GM19240 (cell line): ENCODE data around the gene NPHP3.
"Not testable (repeated sequence)": the region's sequence is repeated elsewhere in the genome, so short reads cannot be mapped to it uniquely, and the experiment has no call there.

Experiments used
- DNase-seq: peaks from one replicate; pipeline ENCODE4 v3.0.0; 2011; ENCODE audit warnings: low spot score; ENCODE audit not compliant: insufficient read length

NPHP3 gene, protein sequence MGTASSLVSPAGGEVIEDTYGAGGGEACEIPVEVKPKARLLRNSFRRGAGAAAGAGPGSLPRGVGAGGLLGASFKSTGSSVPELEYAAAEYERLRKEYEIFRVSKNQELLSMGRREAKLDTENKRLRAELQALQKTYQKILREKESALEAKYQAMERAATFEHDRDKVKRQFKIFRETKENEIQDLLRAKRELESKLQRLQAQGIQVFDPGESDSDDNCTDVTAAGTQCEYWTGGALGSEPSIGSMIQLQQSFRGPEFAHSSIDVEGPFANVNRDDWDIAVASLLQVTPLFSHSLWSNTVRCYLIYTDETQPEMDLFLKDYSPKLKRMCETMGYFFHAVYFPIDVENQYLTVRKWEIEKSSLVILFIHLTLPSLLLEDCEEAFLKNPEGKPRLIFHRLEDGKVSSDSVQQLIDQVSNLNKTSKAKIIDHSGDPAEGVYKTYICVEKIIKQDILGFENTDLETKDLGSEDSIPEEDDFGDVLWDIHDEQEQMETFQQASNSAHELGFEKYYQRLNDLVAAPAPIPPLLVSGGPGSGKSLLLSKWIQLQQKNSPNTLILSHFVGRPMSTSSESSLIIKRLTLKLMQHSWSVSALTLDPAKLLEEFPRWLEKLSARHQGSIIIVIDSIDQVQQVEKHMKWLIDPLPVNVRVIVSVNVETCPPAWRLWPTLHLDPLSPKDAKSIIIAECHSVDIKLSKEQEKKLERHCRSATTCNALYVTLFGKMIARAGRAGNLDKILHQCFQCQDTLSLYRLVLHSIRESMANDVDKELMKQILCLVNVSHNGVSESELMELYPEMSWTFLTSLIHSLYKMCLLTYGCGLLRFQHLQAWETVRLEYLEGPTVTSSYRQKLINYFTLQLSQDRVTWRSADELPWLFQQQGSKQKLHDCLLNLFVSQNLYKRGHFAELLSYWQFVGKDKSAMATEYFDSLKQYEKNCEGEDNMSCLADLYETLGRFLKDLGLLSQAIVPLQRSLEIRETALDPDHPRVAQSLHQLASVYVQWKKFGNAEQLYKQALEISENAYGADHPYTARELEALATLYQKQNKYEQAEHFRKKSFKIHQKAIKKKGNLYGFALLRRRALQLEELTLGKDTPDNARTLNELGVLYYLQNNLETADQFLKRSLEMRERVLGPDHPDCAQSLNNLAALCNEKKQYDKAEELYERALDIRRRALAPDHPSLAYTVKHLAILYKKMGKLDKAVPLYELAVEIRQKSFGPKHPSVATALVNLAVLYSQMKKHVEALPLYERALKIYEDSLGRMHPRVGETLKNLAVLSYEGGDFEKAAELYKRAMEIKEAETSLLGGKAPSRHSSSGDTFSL (N-terminal part only)

DNA sequence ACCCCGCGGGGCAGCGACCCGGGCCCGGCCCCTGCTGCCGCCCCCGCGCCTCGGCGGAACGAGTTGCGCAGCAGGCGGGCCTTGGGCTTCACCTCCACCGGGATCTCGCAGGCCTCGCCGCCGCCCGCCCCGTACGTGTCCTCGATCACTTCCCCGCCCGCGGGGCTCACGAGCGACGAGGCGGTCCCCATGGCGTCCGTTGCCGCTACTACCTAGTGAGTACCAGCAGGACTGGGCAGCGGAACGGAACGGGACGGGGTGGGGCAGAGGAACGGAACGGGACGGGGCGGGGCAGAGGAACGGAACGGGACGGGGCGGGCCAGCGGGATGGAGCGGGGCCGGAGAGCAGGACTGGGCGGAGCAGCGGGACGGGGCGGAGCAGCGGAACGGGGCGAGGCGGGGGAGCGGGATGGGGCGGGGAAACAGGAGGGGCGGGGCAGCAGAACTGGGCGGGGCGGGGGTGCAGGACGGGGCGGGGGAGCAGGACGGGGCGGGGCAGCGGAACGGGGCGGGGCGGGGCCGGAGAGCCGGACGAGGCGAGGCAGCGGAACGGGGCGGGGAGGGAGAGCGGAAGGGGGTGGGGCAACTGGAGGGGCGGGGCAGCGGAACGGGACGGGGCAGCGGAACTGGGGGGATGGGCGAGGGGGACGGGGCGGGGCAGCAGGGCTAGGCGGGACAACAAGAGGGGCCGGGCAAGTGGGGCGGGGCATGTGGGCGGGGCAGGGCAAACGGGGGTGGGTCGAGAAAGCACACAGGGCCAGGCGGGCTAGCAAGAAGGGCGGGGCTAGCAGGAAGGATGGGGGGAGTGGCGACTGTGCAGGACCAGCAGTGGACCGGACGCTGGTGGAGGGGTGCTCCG is at the start of gene NPHP3:
Gene NPHP3 (minus strand): TSS at position 245 of the 859 bp plus-strand sequence. CDS start 54 bp downstream, at position 191.
- peak; percentile 58 for DNase-seq

DNA sequence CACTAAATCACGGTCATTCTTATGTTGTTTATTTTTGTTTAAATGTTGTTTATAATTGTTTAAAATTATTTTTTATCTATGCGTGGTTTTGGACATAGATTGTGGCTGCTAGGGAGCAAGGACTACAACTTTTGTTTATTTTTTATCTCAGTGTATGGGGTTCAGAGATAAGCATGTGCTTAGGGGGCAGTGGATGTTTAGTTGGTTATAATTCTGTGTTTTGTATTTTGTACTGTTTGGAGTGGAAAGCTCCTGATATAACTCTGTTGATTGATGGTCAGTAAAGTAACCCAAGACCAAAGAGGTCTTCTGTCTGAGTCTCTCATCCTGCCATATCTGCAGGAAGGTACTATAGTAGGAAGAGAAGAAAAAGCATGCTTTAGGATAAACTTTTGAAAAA is 36.5 kb upstream of the NPHP3 start:
- no peak for DNase-seq

- DNase-seq, result no peak
These were observed 34.0 kb upstream of the NPHP3 start for GRCh38 chr3:132756108-132756650.

- DNase-seq, result no peak
These were observed 31.7 kb upstream of the NPHP3 start for GRCh38 chr3:132753946-132754345.

GRCh38 chr3:132749786-132750185 is 27.6 kb upstream of the NPHP3 start:
- no peak for DNase-seq

DNA sequence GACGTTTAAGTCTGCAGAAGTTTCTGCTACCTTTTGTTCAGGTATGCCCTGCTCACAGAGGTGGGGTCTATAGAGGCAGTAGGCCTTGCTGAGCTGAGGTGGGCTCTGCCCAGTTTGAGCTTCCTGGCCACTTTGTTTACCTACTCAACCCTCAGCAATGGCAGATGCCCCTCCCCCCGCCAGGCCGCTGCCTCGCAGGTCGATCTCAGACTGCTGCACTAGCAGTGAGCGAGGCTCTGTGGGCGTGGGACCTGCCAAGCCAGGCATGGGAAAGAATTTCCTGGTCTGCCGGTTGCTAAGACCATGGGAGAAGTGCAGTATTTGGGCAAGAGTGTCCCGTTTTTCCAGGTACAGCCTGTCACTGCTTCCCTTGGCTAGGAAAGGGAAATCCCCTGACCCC is 24.5 kb upstream of the NPHP3 start:
- DNase-seq, result not testable (repeated sequence)

DNA sequence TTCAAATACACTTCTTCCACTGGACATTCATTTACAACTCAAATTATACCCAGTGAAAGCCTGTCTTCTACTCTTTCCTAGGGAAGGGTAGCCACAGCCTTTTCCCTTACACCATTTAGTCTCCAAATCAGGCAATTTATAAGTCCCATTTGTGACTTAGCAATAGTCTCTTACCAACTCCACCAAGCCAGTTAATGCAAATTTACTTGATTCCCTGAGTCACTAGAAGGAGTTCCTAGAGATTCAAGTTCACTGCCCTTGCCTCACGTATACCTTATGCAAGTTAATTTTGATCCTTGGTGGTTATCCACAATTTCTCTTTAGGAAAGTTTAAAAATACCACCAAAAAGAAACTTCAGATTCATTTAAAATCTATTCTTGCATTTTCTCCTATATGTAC is 16.1 kb upstream of the NPHP3 start:
- no peak for DNase-seq

DNA sequence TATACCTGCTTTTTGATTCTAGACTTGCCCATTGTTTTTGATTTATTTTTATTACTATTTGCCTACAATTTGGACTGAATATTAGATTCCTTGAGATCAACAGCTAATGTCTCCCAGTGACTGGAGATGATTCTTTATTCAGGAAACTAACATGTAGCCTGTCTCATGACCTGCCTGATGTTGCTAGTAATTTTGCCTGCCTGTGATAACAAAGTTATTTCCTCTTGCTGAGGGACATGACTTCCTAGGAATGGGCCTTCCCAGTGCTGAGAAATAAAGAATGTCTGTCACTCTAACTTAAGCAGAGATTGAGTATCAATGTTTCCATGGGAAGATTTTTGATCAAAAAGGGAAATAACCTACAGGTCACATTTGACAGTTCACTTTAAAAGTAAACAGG is 13.4 kb upstream of the NPHP3 start:
- DNase-seq, result no peak

GRCh38 chr3:132730891-132731580 is 8.8 kb upstream of the NPHP3 start:
- no peak for DNase-seq

DNA sequence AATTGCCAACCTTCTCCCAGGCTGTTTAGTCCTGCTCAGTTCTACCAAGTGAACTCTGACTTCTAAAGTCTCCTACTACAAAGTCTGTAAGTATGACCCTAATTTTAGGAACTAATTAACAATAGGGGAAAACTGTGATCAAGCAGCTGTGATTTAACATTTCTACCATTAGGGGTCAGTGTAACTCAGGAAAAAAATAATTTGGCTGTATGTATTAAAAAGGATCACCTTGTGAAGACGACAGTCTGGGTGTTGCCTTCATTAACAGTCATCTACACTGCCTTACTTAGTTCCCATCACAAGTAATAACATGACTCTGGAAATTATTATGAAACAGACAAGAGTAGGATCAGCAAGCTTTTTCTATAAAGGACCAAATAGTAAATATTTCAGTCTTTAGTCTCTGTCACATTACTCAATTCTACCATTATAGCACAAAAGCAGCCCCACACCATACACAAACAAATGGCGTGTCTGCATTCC is 4.2 kb upstream of the NPHP3 start:
- DNase-seq, result no peak

GRCh38 chr3:132723024-132723950 is 1.1 kb upstream of the NPHP3 start:
- DNase-seq, result no peak

DNA sequence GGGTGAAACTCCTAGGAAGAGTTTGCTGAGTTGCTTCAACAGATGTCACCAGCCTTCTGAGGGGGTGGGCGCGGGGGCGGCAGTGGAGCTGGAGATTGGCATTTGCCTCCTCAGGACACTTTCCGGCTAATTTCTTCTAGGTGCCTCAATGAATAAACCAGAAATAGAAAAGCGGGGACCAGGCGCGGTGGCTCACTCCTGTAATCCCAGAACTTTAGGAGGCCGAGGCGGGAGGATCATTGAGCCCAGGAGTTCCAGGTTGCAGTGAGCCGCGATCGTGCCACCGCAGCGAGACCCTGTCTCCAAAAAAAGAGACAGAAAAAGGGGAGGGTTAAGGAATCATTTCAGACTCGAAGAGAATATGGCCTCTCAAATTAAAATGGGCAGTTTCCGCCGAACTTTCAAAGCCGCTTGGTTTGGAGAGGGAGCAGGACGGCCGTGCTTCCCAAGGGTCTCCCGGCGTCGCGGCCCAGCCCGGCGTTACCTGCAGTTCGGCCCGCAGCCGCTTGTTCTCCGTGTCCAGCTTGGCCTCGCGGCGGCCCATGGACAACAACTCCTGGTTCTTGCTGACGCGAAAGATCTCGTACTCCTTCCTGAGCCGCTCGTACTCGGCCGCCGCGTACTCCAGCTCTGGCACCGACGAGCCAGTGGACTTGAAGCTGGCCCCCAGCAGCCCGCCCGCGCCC is 587 bp downstream of the NPHP3 start:
- DNase-seq, result no peak

GRCh38 chr3:132720228-132720627 is 2.0 kb downstream of the NPHP3 start:
- DNase-seq, result no peak

- DNase-seq, result no peak
These were observed 5.8 kb downstream of the NPHP3 start for GRCh38 chr3:132716372-132716771.

- no peak for DNase-seq
These were observed 8.1 kb downstream of the NPHP3 start for GRCh38 chr3:132713977-132714727.

DNA sequence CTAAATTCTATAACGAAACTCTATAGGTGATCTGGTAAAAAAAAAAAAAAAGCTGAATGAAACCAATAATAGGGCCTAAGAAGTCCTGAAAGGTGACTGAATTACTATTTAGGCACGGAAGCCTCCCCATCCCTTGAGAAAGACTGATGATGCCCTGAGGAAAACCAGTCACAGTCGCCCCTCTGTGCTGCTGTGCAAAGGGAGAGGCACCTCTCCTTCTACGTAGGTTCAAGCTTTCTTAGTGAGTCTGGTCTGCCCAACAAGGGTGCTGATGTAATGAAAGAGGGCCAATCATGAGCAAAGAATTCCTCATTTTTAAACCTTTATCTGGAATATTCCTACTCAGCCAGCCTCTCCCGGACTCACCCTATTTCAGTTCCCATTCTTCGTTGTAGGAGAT is 11.9 kb downstream of the NPHP3 start:
- DNase-seq, result no peak

- DNase-seq, result no peak
These were observed 12.4 kb downstream of the NPHP3 start for GRCh38 chr3:132709761-132710160.
